GM19035 (cell line): Measurements from ENCODE around the gene HERPUD1.

Source experiments
- ATAC-seq: cut with Tn5 transposase; IDR thresholded peaks from one replicate; pipeline ENCODE4 v1.9.1; 2021; ENCODE audit not compliant: unreplicated experiment

HERPUD1 gene

GRCh38 chr16:56910654-56911539 lies 21.0 kb upstream of the HERPUD1 start:
- ATAC-seq = no peak

DNA sequence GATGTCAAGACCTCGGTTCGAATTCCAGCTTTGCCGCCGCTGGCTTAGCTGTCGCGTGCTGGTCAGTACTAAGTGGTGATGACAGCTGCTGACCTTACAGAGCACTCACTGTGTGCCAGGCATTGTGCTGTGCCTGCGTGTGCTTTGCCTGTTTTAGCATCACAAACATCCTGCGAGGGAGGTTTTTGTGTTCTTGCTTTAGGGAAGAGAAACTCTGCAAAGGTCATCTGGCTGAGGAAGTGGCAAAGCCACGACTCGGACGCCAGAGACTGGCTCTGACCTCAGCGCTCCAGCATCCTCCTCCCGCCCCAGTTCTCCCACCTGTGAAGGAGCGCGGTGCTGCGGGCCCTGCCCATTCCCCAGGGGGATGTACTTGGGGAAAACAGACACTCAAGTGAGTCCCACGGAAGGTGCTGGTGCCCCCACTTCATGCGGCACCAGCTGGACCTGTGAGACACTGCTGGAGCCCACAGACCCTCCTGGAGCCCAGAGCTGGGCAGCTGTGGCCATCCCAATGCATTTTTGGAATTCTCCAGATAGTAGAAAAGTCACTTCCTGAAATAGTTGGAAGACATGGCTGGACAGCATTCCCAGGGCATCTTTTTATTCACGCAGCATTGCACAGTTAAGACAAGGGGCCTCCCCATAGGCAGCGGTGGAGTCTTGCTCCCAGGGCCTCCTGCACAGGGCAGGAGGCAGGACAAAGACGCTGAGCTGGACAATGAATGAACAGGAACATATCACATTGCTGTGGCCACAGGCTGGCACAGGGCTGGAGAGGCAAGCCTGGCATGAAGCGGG lies 20.0 kb upstream of the HERPUD1 start:
- ATAC-seq = peak; percentile 71

DNA sequence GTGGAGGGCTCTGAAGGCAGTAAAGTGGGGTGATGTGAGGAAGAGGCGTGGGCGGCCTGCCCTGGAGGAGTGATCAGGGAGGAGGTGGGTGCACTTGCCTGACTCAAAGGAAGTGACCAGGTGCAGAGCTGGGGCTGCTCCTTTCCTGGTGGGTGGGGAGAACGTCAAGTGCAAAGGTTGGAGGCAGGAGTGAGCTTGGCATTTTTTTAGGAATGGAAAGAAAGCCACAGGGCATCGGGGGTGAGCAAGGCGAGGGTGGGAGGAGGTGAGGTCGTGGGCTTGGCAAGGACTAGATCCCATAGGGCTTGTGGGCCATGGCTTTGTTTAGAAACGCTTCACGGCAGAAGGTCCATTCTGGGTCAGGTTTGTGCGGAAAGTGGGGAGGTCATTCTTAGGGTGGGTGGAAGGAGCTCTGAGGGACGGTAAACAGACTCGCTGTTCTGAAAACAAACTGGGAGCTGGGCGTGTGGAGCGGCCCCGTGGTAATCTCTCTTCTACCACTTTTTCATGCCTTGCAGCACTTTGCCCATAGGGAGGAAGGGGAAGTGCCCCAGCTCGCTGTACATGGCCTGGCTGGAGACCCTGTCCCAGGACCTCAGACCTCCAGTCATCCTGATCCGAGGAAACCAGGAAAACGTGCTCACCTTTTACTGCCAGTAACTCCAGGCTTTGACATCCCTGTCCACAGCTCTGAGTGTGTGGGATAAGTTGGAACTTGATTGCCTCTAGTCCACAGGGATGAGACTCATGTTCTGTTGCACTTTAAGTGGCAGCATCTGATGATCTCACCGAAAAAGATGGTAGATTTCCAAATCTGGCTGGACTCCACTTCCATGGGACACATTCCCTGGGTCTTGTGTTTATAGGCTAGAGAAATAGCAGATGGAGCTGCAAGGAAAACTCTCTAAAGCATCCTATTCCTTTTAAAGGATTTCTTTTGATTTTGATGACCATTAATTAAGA lies 18.9 kb upstream of the HERPUD1 start:
- no peak for ATAC-seq

GRCh38 chr16:56914896-56915295 lies 17.0 kb upstream of the HERPUD1 start:
- no peak for ATAC-seq

DNA sequence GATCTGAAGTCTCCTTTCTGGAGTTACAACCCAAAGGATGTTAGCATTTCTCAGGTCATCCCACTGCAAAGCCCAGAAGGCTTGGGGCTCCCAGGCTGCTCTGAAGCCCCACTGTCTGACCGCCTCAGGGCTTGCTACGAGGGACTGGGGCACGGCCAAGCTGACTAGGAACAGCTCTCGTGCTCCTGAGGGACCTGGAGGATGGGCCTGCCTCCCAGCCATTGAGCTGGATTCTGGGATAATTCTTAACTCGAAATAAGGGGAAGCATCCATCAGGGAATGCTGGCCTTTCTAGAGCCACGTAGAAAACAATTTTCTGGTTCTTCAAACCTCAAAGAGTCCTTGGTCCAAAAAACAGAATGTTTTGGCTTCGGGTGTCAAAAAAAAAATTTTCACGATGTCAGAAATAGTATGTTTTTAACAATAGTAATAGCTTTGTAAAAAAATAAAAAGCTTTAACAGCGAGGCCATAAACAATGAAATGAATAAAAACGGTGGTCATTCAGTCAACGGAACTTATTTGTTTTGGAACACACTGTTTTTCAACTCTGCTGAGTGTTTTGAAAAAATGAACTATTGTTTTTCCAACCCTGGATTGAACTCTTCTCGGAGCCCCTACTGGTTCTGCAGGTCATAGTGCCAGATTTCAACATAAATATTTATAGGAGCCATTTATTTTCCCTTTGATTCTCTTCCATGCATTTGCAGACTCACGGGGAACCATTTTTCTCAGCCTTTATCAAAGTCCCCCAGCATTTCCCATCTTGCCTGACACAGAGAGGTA lies 16.4 kb upstream of the HERPUD1 start:
- no peak for ATAC-seq

GRCh38 chr16:56916571-56917403 lies 15.2 kb upstream of the HERPUD1 start:
- ATAC-seq = peak; percentile 69

DNA sequence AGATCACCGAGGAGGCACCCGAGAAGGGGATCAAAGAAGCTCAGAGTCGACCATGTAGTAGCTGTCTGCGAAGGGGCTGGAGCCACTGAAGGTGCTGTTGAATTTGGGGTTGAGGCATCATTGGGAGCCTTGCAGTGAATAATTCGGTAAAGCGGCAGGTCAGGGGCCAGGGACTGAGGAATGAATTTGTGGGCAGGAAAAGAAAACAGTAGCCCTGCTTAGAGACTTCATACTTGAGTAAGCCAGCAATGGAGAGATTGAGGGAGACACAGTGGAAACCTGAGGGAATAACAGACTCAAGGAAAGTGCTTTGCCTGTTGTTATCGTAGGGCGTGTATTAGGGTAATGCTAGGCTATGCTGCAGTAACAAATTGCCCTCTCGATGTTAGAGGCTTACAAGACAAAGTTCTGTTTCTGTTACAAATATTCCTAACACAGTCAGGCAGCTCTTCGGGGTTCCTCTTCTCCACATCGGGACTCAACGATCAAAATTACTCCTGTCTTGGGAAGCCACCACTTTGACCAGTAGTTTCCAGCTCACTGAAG lies 13.4 kb upstream of the HERPUD1 start:
- ATAC-seq = no peak

DNA sequence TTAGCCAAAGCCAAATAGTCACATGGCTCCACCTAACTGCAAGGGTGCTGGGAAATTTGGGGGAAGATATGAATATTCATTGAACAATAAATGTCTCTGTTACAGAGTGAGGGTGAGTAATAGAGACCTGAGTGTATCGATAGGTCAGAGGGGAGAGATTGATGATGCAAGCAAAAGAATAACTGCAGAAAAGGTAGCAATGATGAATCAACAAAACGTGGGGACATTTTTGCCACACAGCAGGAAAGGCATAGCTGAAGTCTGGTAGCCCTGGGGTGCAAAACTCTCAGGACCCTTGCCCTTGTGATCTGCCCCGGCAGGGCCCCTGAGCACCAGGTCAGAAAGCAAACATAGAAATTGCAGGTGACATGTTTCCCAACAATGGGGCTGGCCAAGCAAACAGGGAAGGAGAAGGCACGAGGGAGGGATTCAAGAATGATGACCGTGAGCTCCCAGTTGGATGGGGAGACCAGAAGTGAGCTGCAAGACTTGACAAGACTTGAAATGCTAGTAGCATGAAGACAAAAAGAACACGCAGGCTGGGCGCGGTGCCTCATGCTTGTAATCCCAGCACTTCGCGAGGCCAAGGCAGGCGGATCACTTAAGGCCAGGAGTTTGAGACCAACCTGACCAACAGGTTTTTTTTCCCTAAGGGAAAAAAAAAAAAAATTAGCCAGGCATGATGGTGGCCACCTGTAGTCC lies 12.7 kb upstream of the HERPUD1 start:
- no peak for ATAC-seq

GRCh38 chr16:56921571-56921970 lies 10.4 kb upstream of the HERPUD1 start:
- ATAC-seq = no peak

GRCh38 chr16:56923481-56924091 lies 8.4 kb upstream of the HERPUD1 start:
- ATAC-seq = no peak

DNA sequence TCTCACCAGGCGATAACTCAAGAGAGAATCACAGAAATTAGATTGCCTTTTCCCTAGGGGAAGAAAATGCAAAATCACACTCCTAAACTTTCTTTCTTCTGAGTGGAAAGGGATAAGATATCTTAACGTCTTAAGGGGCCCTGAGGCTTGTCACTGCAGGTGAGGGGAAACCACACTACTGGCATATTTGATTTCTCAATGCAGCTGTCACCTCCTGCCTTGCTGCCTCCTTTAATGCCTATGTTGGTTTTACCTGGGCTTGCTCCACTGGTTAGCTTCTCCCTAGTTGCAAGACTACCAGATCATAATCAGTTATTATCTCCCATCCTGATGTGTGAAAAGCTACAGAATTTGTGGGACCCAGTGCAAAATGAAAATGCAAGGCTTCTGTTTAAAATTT lies 4.5 kb upstream of the HERPUD1 start:
- no peak for ATAC-seq

DNA sequence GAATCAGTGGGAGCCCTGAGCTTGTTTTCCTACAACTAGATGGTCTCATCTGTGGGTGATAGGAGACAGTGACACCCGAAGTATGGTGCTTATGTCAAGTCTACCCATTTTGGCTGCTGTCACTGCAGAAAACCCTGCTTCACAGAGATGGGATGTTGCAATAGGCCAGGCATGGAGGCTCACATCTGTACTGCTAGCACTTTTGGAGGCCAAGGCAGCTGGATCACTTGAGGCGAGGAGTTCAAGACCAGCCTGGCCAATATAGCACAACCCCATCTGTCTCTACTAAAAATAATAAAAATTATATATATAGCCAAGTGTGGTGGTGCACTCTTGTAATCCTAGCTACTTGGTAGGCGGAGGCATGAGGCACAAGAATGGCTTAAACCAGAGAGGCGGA lies 2.3 kb upstream of the HERPUD1 start:
- ATAC-seq = no peak

GRCh38 chr16:56930486-56931270 lies 1.3 kb upstream of the HERPUD1 start:
- no peak for ATAC-seq

- ATAC-seq = peak; percentile 49
Observed at GRCh38 chr16:56931271-56931891, 561 bp upstream of the HERPUD1 start.

- ATAC-seq = no peak
Observed at GRCh38 chr16:56932721-56933619, 1.0 kb downstream of the HERPUD1 start.
